ENCODE data around the gene CAPN8.

DNA sequence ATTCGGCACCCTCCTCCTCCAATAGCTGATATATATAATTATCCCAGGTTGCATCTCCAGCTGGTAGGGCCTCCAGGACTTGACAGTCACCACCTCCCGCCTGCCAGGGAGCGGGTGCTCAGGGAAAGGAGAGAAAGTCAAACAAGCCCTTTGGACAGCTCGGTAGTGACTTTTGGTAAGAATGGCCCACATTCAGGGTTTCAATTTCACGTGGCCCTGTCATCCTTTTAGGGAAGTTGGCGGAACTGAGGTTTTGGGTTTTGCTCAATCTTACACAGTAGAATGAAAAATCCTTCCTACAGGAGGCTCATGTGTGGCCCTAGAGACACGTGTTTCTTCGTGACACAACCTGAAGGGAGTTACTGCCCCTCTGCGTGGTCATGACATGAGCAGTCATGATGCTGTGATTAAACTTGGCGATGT lies 44.2 kb downstream of the CAPN8 start:
- TF ChIP-seq CTCF (IDR thresholded peaks at IDR 0.05) (no peak), NFIC (IDR thresholded peaks at IDR 0.05; ENCODE audit: borderline replicate concordance) (no peak), ELF1 (IDR thresholded peaks at IDR 0.05) (no peak), CHD2 (IDR thresholded peaks at IDR 0.05; ENCODE audit: low read length, partially characterized antibody) (no peak), POLR2AphosphoS5 (IDR thresholded peaks at IDR 0.05; ENCODE audit: low read depth, low read length) (no peak), EP300 (IDR thresholded peaks at IDR 0.05; ENCODE audit: borderline replicate concordance in 1 of 2, low read depth in 1 of 2, low read length in 1 of 2) (no peak), USF2 (IDR thresholded peaks at IDR 0.05; ENCODE audit: borderline replicate concordance, low read depth, low read length) (no peak), MXI1 (IDR thresholded peaks at IDR 0.05; ENCODE audit: low read depth, low read length) (no peak), YY1 (IDR thresholded peaks at IDR 0.05; ENCODE audit: low read depth) (no peak), NRF1 (IDR thresholded peaks at IDR 0.05; ENCODE audit: low read depth, low read length) (no peak), RAD21 (IDR thresholded peaks at IDR 0.05; ENCODE audit: low read length) (no peak)
- TF ChIP-seq, protein P1, sequence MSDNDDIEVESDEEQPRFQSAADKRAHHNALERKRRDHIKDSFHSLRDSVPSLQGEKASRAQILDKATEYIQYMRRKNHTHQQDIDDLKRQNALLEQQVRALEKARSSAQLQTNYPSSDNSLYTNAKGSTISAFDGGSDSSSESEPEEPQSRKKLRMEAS (IDR thresholded peaks at IDR 0.05; ENCODE audit: low read depth), result no peak

Data from SK-N-SH (cell line).